Measurements from ENCODE around the gene COLEC12. TPM values are rescaled to one million over a fixed set of nuclear protein-coding genes. Genes with fewer than 3 reads are reported as not detected.

Gene COLEC12
- polyA plus RNA-seq, 2 donors: 0.75 to 1.2 TPM

GRCh38 chr18:341102-341501, 159.4 kb downstream of the COLEC12 start:
- Histone ChIP-seq H3K36me3 (ENCODE audit: control insufficient read depth in 2 of 2, insufficient read depth in 2 of 2, low read length in 1 of 2) (no peaks in the 10 kb centered on the region), H3K4me1 (ENCODE audit: control insufficient read depth in 2 of 2, insufficient read depth in 2 of 2, low read length in 1 of 2) (peaks cover 0 to under 1% of the 10 kb centered on the region in 2 donors), H3K27me3 (ENCODE audit: control insufficient read depth in 1 of 2, insufficient read depth in 2 of 2, low read length in 2 of 2) (no peaks in the 10 kb centered on the region), H3K9me3 (ENCODE audit: control insufficient read depth in 2 of 2, insufficient read depth in 1 of 2, low read depth in 1 of 2, low read length in 1 of 2) (peaks cover 0 to 2% of the 10 kb centered on the region in 2 donors), H3K27ac (ENCODE audit: low read depth in 2 of 2, low read length in 1 of 2) (no peak overlapping the region), H3K4me3 (ENCODE audit: low read depth in 1 of 2, low read length in 2 of 2) (no peak overlapping the region)
- WGBS, 2 donors: 79 to 90% methylated on average over 3 of the region's 3 CpGs

DNA sequence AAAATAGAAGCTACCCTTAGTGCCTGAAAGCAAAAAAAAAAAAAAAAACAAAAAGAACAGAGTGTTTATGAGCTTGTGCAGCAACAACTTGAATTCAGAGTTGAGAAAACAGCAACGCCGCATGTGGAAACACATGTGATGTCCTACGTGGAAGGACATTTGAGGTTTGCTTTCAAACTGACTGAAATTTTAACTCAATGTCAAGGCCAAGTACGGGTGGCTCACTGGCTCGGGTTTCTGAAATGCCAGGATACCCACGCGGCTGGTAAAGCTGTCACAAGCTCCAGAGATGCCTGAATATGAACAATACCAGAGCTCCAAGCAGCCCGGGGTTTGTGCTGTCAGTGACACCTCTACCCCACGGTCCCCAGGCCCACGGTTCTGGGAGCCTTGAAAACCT, 160.5 kb downstream of the COLEC12 start:
- no peak overlapping the region for H3K4me3 ChIP-seq (ENCODE audit: low read depth in 1 of 2, low read length in 2 of 2)
- no peaks in the 10 kb centered on the region for H3K36me3 ChIP-seq (ENCODE audit: control insufficient read depth in 2 of 2, insufficient read depth in 2 of 2, low read length in 1 of 2)
- H3K27me3 ChIP-seq (ENCODE audit: control insufficient read depth in 1 of 2, insufficient read depth in 2 of 2, low read length in 2 of 2): no peaks in the 10 kb centered on the region
- H3K27ac ChIP-seq (ENCODE audit: low read depth in 2 of 2, low read length in 1 of 2): no peak overlapping the region
- H3K4me1 ChIP-seq (ENCODE audit: control insufficient read depth in 2 of 2, insufficient read depth in 2 of 2, low read length in 1 of 2): peaks cover 0 to 2% of the 10 kb centered on the region in 2 donors
- 81 to 88% methylated on average over 10 of the region's 10 CpGs for WGBS, 2 donors
- no peaks in the 10 kb centered on the region for H3K9me3 ChIP-seq (ENCODE audit: control insufficient read depth in 2 of 2, insufficient read depth in 1 of 2, low read depth in 1 of 2, low read length in 1 of 2)

DNA sequence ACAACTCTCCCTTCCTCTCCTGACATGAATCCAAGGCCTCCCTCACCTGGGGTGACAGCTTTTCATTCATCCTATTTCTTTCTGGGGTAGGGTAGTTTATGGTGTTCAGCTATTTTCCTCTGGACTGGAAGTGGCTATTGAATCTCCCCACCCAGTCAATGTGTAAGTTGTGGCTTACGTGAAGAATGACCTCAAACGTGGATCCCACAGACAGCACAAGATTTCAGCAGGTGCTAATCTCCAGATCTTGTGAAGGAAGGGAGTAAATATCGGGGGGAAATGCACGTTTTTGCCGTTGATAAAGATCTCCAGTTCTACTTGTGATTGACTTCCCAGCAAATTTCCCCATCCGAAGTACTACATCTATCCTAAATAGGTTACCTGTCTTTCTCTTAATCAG, 161.3 kb downstream of the COLEC12 start:
- no peak overlapping the region for H3K27ac ChIP-seq (ENCODE audit: low read depth in 2 of 2, low read length in 1 of 2)
- 82 to 83% methylated on average over 6 of the region's 6 CpGs for WGBS, 2 donors
- no peaks in the 10 kb centered on the region for H3K27me3 ChIP-seq (ENCODE audit: control insufficient read depth in 1 of 2, insufficient read depth in 2 of 2, low read length in 2 of 2)
- H3K9me3 ChIP-seq (ENCODE audit: control insufficient read depth in 2 of 2, insufficient read depth in 1 of 2, low read depth in 1 of 2, low read length in 1 of 2): no peaks in the 10 kb centered on the region
- H3K36me3 ChIP-seq (ENCODE audit: control insufficient read depth in 2 of 2, insufficient read depth in 2 of 2, low read length in 1 of 2): no peaks in the 10 kb centered on the region
- no peak overlapping the region for H3K4me3 ChIP-seq (ENCODE audit: low read depth in 1 of 2, low read length in 2 of 2)
- peaks cover 0 to 2% of the 10 kb centered on the region in 2 donors for H3K4me1 ChIP-seq (ENCODE audit: control insufficient read depth in 2 of 2, insufficient read depth in 2 of 2, low read length in 1 of 2)

- Histone ChIP-seq H3K4me3 (ENCODE audit: low read depth in 1 of 2, low read length in 2 of 2) (no peak overlapping the region), H3K27ac (ENCODE audit: low read depth in 2 of 2, low read length in 1 of 2) (no peak overlapping the region), H3K27me3 (ENCODE audit: control insufficient read depth in 1 of 2, insufficient read depth in 2 of 2, low read length in 2 of 2) (no peaks in the 10 kb centered on the region), H3K4me1 (ENCODE audit: control insufficient read depth in 2 of 2, insufficient read depth in 2 of 2, low read length in 1 of 2) (peaks cover 0 to 2% of the 10 kb centered on the region in 2 donors), H3K36me3 (ENCODE audit: control insufficient read depth in 2 of 2, insufficient read depth in 2 of 2, low read length in 1 of 2) (no peaks in the 10 kb centered on the region), H3K9me3 (ENCODE audit: control insufficient read depth in 2 of 2, insufficient read depth in 1 of 2, low read depth in 1 of 2, low read length in 1 of 2) (no peaks in the 10 kb centered on the region)
- 82% methylated on average over 2 of the region's 2 CpGs for WGBS, 2 donors
Measured at GRCh38 chr18:336713-337112, 163.8 kb downstream of the COLEC12 start.

DNA sequence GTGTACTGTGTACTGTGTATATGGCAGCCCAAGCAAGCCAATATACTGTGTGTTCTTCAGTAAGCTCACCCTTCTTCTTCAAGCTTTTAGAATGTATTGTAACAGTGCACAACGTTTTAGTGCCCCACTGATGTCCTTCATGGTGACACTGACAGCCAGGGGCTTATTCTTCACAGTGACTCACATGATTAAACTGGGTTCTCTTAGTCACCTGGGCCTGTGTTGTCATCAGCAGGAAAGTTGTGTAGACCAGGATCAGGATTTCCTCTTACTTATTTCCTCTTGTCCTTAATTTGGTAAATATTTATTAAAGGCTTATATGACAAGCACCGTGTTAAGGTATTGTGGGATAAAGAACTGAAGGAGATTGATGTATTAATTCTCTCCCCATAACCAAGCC, 164.8 kb downstream of the COLEC12 start:
- H3K9me3 ChIP-seq (ENCODE audit: control insufficient read depth in 2 of 2, insufficient read depth in 1 of 2, low read depth in 1 of 2, low read length in 1 of 2): no peaks in the 10 kb centered on the region
- H3K27me3 ChIP-seq (ENCODE audit: control insufficient read depth in 1 of 2, insufficient read depth in 2 of 2, low read length in 2 of 2): no peaks in the 10 kb centered on the region
- WGBS, 2 donors: 46 to 51% methylated on average over 2 of the region's 2 CpGs
- H3K36me3 ChIP-seq (ENCODE audit: control insufficient read depth in 2 of 2, insufficient read depth in 2 of 2, low read length in 1 of 2): no peaks in the 10 kb centered on the region
- H3K4me1 ChIP-seq (ENCODE audit: control insufficient read depth in 2 of 2, insufficient read depth in 2 of 2, low read length in 1 of 2): peaks cover 0 to 2% of the 10 kb centered on the region in 2 donors
- H3K27ac ChIP-seq (ENCODE audit: low read depth in 2 of 2, low read length in 1 of 2): no peak overlapping the region
- no peak overlapping the region for H3K4me3 ChIP-seq (ENCODE audit: low read depth in 1 of 2, low read length in 2 of 2)

- H3K4me1 ChIP-seq (ENCODE audit: control insufficient read depth in 2 of 2, insufficient read depth in 2 of 2, low read length in 1 of 2): peaks cover 0 to 2% of the 10 kb centered on the region in 2 donors
- 94 to 96% methylated on average over 12 to 15 of the region's 15 CpGs for WGBS, 2 donors
- no peak overlapping the region for H3K27ac ChIP-seq (ENCODE audit: low read depth in 2 of 2, low read length in 1 of 2)
- H3K36me3 ChIP-seq (ENCODE audit: control insufficient read depth in 2 of 2, insufficient read depth in 2 of 2, low read length in 1 of 2): no peaks in the 10 kb centered on the region
- no peaks in the 10 kb centered on the region for H3K27me3 ChIP-seq (ENCODE audit: control insufficient read depth in 1 of 2, insufficient read depth in 2 of 2, low read length in 2 of 2)
- H3K9me3 ChIP-seq (ENCODE audit: control insufficient read depth in 2 of 2, insufficient read depth in 1 of 2, low read depth in 1 of 2, low read length in 1 of 2): no peaks in the 10 kb centered on the region
- H3K4me3 ChIP-seq (ENCODE audit: low read depth in 1 of 2, low read length in 2 of 2): no peak overlapping the region
Measured at GRCh38 chr18:334575-335132, 165.8 kb downstream of the COLEC12 start.

GRCh38 chr18:332721-333510, 167.6 kb downstream of the COLEC12 start:
- Histone ChIP-seq H3K9me3 (ENCODE audit: control insufficient read depth in 2 of 2, insufficient read depth in 1 of 2, low read depth in 1 of 2, low read length in 1 of 2) (no peaks in the 10 kb centered on the region), H3K36me3 (ENCODE audit: control insufficient read depth in 2 of 2, insufficient read depth in 2 of 2, low read length in 1 of 2) (no peaks in the 10 kb centered on the region), H3K4me3 (ENCODE audit: low read depth in 1 of 2, low read length in 2 of 2) (no peak overlapping the region), H3K27ac (ENCODE audit: low read depth in 2 of 2, low read length in 1 of 2) (no peak overlapping the region), H3K4me1 (ENCODE audit: control insufficient read depth in 2 of 2, insufficient read depth in 2 of 2, low read length in 1 of 2) (peaks cover 0 to 2% of the 10 kb centered on the region in 2 donors), H3K27me3 (ENCODE audit: control insufficient read depth in 1 of 2, insufficient read depth in 2 of 2, low read length in 2 of 2) (no peaks in the 10 kb centered on the region)
- 68 to 69% methylated on average over 14 of the region's 14 CpGs for WGBS, 2 donors

DNA sequence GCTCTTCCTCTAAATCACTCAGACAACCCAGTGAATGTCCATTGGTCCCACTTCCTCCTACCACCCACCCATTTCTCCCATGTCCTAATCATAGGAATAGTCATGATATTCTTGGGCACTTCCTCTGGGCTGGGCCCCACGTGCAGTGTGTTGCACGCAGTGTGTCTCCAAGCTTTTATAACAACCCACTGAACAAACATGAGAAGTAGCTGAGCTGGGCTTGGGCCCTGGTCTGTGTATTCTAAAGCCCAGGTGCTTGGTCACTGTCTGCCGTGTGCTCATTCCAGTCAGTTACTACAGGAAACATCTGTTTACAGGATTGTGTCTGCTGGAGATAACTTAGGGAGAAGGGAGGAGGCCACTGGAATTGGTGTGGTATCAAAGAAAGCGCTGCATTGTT, 168.5 kb downstream of the COLEC12 start:
- Histone ChIP-seq H3K27me3 (ENCODE audit: control insufficient read depth in 1 of 2, insufficient read depth in 2 of 2, low read length in 2 of 2) (no peaks in the 10 kb centered on the region), H3K4me1 (ENCODE audit: control insufficient read depth in 2 of 2, insufficient read depth in 2 of 2, low read length in 1 of 2) (peaks cover 0 to 2% of the 10 kb centered on the region in 2 donors), H3K9me3 (ENCODE audit: control insufficient read depth in 2 of 2, insufficient read depth in 1 of 2, low read depth in 1 of 2, low read length in 1 of 2) (no peaks in the 10 kb centered on the region), H3K4me3 (ENCODE audit: low read depth in 1 of 2, low read length in 2 of 2) (no peak overlapping the region), H3K27ac (ENCODE audit: low read depth in 2 of 2, low read length in 1 of 2) (no peak overlapping the region), H3K36me3 (ENCODE audit: control insufficient read depth in 2 of 2, insufficient read depth in 2 of 2, low read length in 1 of 2) (no peaks in the 10 kb centered on the region)
- 71 to 75% methylated on average over 4 of the region's 4 CpGs for WGBS, 2 donors

DNA sequence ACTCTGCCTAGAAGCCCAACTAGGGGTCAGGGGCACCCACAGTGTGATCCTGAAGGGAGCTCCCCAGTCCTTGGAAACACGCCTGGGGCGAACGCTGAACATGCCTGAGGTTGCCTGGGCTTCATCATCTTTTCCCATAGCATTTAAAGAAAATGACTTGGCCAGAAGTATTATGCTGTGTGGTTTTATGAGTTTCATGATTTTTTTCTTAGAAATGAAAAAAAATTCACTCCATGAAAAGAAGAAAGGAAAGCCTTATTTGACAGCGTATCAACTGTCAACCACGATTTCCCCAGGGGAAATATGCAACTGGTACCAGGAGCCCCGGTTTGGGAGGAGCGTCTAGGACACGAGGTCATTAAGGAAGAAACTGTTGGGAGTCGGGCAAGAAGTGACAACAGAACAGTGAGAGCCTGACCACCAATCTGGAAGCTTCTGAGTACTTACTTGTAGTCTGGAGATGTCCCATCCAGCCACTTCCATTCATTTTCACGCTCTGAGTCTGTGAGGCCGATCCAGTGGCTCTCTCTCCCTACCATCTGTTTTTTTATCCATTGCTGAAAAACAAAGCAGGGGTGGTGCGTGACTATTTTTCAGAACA, 169.2 kb downstream of the COLEC12 start:
- WGBS, 2 donors: 49 to 60% methylated on average over 12 of the region's 12 CpGs

More for the DNA sequence above, 169.2 kb downstream of the COLEC12 start:
- H3K4me3 ChIP-seq (ENCODE audit: low read depth in 1 of 2, low read length in 2 of 2): no peak overlapping the region
- peaks cover 0 to 2% of the 10 kb centered on the region in 2 donors for H3K4me1 ChIP-seq (ENCODE audit: control insufficient read depth in 2 of 2, insufficient read depth in 2 of 2, low read length in 1 of 2)
- no peaks in the 10 kb centered on the region for H3K9me3 ChIP-seq (ENCODE audit: control insufficient read depth in 2 of 2, insufficient read depth in 1 of 2, low read depth in 1 of 2, low read length in 1 of 2)
- no peaks in the 10 kb centered on the region for H3K36me3 ChIP-seq (ENCODE audit: control insufficient read depth in 2 of 2, insufficient read depth in 2 of 2, low read length in 1 of 2)
- no peak overlapping the region for H3K27ac ChIP-seq (ENCODE audit: low read depth in 2 of 2, low read length in 1 of 2)
- H3K27me3 ChIP-seq (ENCODE audit: control insufficient read depth in 1 of 2, insufficient read depth in 2 of 2, low read length in 2 of 2): no peaks in the 10 kb centered on the region
